ENCODE results near the gene YARS1. TPM values are rescaled to one million over a fixed set of nuclear protein-coding genes. Genes with fewer than 3 reads are reported as not detected.
"Not testable (repeated sequence)": the region's sequence is repeated elsewhere in the genome, so short reads cannot be mapped to it uniquely, and the experiment has no call there.

The YARS1 gene
- total and polyA plus RNA-seq, 2 of the 13 experiments (the other 11 are each of a cell fraction or from before 2014, with no cell fraction given), result 50.1 to 113 TPM

- no peak overlapping the region for H3K9ac ChIP-seq (ENCODE audit: insufficient read depth, low read depth, low read length)
- TF ChIP-seq E2F2 (CRISPR knock-in tag; IDR thresholded peaks at IDR 0.05; ENCODE audit: borderline replicate concordance) (no peak), HNRNPUL1 (IDR thresholded peaks at IDR 0.05; ENCODE audit: low read depth, low read length) (no peak), PHF8 (CRISPR knock-in tag; IDR thresholded peaks at IDR 0.05) (no peak), ZBTB7B (CRISPR knock-in tag; IDR thresholded peaks at IDR 0.05) (no peak), AHR (CRISPR knock-in tag; IDR thresholded peaks at IDR 0.05) (no peak), ZNF557 (CRISPR knock-in tag; IDR thresholded peaks at IDR 0.05) (no peak), ZNF414 (CRISPR knock-in tag; IDR thresholded peaks at IDR 0.05) (no peak), FUBP1 (CRISPR knock-in tag; IDR thresholded peaks at IDR 0.05; ENCODE audit: borderline replicate concordance) (no peak), ZEB1 (IDR thresholded peaks at IDR 0.05; ENCODE audit: insufficient replicate concordance, low read depth) (no peak), HNF4G (IDR thresholded peaks at IDR 0.05; ENCODE audit: borderline replicate concordance, low read depth, low read length) (no peak), HNF4G (CRISPR knock-in tag; IDR thresholded peaks at IDR 0.05; ENCODE audit: borderline replicate concordance, low read depth) (no peak), ZSCAN12 (CRISPR knock-in tag; IDR thresholded peaks at IDR 0.05) (no peak), ISX (CRISPR knock-in tag; conservative IDR thresholded peaks at IDR 0.05) (no peak), ZNF282 (IDR thresholded peaks at IDR 0.05; ENCODE audit: partially characterized antibody) (no peak), HNRNPK (IDR thresholded peaks at IDR 0.05; ENCODE audit: low read depth, low read length, poor library complexity, severe bottlenecking) (no peak)
- no peaks in the 10 kb centered on the region for H3K27me3 ChIP-seq (ENCODE audit: control insufficient read depth in 1 of 2, insufficient read depth in 2 of 2, low read length in 2 of 2)
- no peak overlapping the region for H3K4me2 ChIP-seq (ENCODE audit: low read depth, low read length)
- in situ Hi-C loops (cut with HindIII; ENCODE audit: extremely low pct_ligation_motif_present, low pct_unique_long_range_greater_than_20kb) (no loop called here), intact Hi-C loops (cut with micrococcal nuclease; ENCODE audit: unreplicated experiment) (no loop called here)
- H3K79me2 ChIP-seq (ENCODE audit: insufficient read depth, low read length), result peaks cover 10% of the 10 kb centered on the region
- ChIA-PET POLR2A (no interaction called here), CTCF (ENCODE audit: low intra/inter-chr PET ratio, low total read pairs) (no interaction called here)
- BruUV-seq (replicated peaks), result no TSS peak
- no peak overlapping the region for H2AFZ ChIP-seq (ENCODE audit: low read length)
- H4K20me1 ChIP-seq (ENCODE audit: insufficient read depth, low read length), result peaks cover 7% of the 10 kb centered on the region; the same call in 1 of the 2 replicates
- H3K27ac ChIP-seq (ENCODE audit: extremely low read length, insufficient read depth, low read length), result no peak overlapping the region
- DNase-seq (ENCODE audit: low spot score) (no peak), FAIRE-seq (no peak), ATAC-seq (no peak)
- no peaks in the 10 kb centered on the region for H3K4me1 ChIP-seq (ENCODE audit: insufficient read depth, low read length)
- WGBS (ENCODE audit: low lambda C conversion rate), result 90% methylated on average over 6 of the region's 6 CpGs
- H3K9me3 ChIP-seq (ENCODE audit: low read length), result no peaks in the 10 kb centered on the region
- H3K4me3 ChIP-seq (replicated peaks in 1 of 3; ENCODE audit: insufficient read depth in 1 of 3, low read depth in 2 of 3, low read length in 3 of 3), result no peak overlapping the region
- H3K36me3 ChIP-seq (replicated peaks in 1 of 2; ENCODE audit: control insufficient read depth in 1 of 2, insufficient read depth in 2 of 2, low read length in 2 of 2), result peaks cover 18 to 69% of the 10 kb centered on the region in 2 experiments; a peak in 4 of 5 replicates
These were observed 10.9 kb downstream of the YARS1 start for GRCh38 chr1:32806290-32806689.

GRCh38 chr1:32804460-32804859 lies 12.7 kb downstream of the YARS1 start:
- CTCF ChIA-PET (ENCODE audit: low intra/inter-chr PET ratio, low total read pairs); intact Hi-C loops (cut with micrococcal nuclease; ENCODE audit: unreplicated experiment); H3K79me2 ChIP-seq (ENCODE audit: insufficient read depth, low read length); POLR2A ChIA-PET; in situ Hi-C loops (cut with HindIII; ENCODE audit: extremely low pct_ligation_motif_present, low pct_unique_long_range_greater_than_20kb); H3K4me1 ChIP-seq (ENCODE audit: insufficient read depth, low read length); H2AFZ ChIP-seq (ENCODE audit: low read length); H3K4me3 ChIP-seq (replicated peaks in 1 of 3; ENCODE audit: insufficient read depth in 1 of 3, low read depth in 2 of 3, low read length in 3 of 3); ATAC-seq; H3K9me3 ChIP-seq (ENCODE audit: low read length); DNase-seq (ENCODE audit: low spot score); H3K27ac ChIP-seq (ENCODE audit: extremely low read length, insufficient read depth, low read length); H4K20me1 ChIP-seq (ENCODE audit: insufficient read depth, low read length); BruUV-seq (replicated peaks); H3K4me2 ChIP-seq (ENCODE audit: low read depth, low read length); H3K9ac ChIP-seq (ENCODE audit: insufficient read depth, low read depth, low read length); H3K27me3 ChIP-seq (ENCODE audit: control insufficient read depth in 1 of 2, insufficient read depth in 2 of 2, low read length in 2 of 2); FAIRE-seq: not testable (repeated sequence)
- 87% methylated on average over 15 of the region's 30 CpGs for whole genome bisulfite sequencing (ENCODE audit: low lambda C conversion rate)
- H3K36me3 ChIP-seq (replicated peaks in 1 of 2; ENCODE audit: control insufficient read depth in 1 of 2, insufficient read depth in 2 of 2, low read length in 2 of 2), result peaks cover 15 to 61% of the 10 kb centered on the region in 2 experiments; a peak in 4 of 5 replicates

Measured in HepG2 (cell line).